ENCODE data around the gene MKLN1.

- TF ChIP-seq RFX5 (IDR thresholded peaks at IDR 0.05; ENCODE audit: low read depth, low read length) (no peak), RAD21 (IDR thresholded peaks at IDR 0.05; ENCODE audit: low read length) (no peak), POLR2A (IDR thresholded peaks at IDR 0.05; ENCODE audit: low read depth, low read length) (no peak), MXI1 (IDR thresholded peaks at IDR 0.05; ENCODE audit: borderline replicate concordance, low read depth, low read length) (no peak), CEBPB (IDR thresholded peaks at IDR 0.05; ENCODE audit: low read depth, low read length) (no peak), MAFK (IDR thresholded peaks at IDR 0.05; ENCODE audit: low read depth, low read length) (no peak), BHLHE40 (IDR thresholded peaks at IDR 0.05; ENCODE audit: low read depth, low read length) (no peak)
- TF ChIP-seq, protein P1, sequence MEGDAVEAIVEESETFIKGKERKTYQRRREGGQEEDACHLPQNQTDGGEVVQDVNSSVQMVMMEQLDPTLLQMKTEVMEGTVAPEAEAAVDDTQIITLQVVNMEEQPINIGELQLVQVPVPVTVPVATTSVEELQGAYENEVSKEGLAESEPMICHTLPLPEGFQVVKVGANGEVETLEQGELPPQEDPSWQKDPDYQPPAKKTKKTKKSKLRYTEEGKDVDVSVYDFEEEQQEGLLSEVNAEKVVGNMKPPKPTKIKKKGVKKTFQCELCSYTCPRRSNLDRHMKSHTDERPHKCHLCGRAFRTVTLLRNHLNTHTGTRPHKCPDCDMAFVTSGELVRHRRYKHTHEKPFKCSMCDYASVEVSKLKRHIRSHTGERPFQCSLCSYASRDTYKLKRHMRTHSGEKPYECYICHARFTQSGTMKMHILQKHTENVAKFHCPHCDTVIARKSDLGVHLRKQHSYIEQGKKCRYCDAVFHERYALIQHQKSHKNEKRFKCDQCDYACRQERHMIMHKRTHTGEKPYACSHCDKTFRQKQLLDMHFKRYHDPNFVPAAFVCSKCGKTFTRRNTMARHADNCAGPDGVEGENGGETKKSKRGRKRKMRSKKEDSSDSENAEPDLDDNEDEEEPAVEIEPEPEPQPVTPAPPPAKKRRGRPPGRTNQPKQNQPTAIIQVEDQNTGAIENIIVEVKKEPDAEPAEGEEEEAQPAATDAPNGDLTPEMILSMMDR (conservative IDR thresholded peaks at IDR 0.05; ENCODE audit: low read depth, low read length), result no peak
Measured at GRCh38 chr7:131403322-131403721, 75.6 kb downstream of the MKLN1 start.
